ENCODE measurements around the gene CYP2W1. TPM values are rescaled to one million over a fixed set of nuclear protein-coding genes. Genes with fewer than 3 reads are reported as not detected.

Gene CYP2W1
- total and polyA plus RNA-seq, 10 donors = 0.05 to 1.2 (median 0.39) TPM; not detected in 2

GRCh38 chr7:966291-967069 is 16.5 kb upstream of the CYP2W1 start:
- Histone ChIP-seq H3K36me3 (peaks cover 0 to 54% (median 50%) of the 10 kb centered on the region in 6 donors), H3K9me3 (no peaks in the 10 kb centered on the region), H3K4me1 (peaks cover 17 to 79% (median 48%) of the 10 kb centered on the region in 6 donors), H3K27ac (peak overlapping the region in 1 of 8 donors; percentile 2), H3K27me3 (replicated peaks in 1 of 7) (peaks cover 0 to 25% (median 0%) of the 10 kb centered on the region in 7 donors), H3K4me3 (no peak overlapping the region)
- intact Hi-C loops (cut with DNase I; ENCODE audit: low total_unique reads) = no loop called here
- TF ChIP-seq POLR2A (IDR thresholded peaks at IDR 0.05) (no peak), POLR2AphosphoS5 (IDR thresholded peaks at IDR 0.05) (peak in 2 of 3 donors; percentile 31 to 60), CTCF (IDR thresholded peaks at IDR 0.05 in 8 of 11, conservative IDR thresholded peaks at IDR 0.05 in 3 of 11) (no peak)
- DNase-seq = peak; percentile 66
- WGBS, 5 donors = 77 to 85% (median 85%) methylated on average over 22 of the region's 22 CpGs

- H3K9me3 ChIP-seq = no peaks in the 10 kb centered on the region
- H3K27ac ChIP-seq = no peak overlapping the region
- peak; percentile 73 for DNase-seq
- intact Hi-C loops (cut with DNase I; ENCODE audit: low total_unique reads) = no loop called here
- TF ChIP-seq CTCF (IDR thresholded peaks at IDR 0.05 in 8 of 11, conservative IDR thresholded peaks at IDR 0.05 in 3 of 11) (no peak), POLR2AphosphoS5 (IDR thresholded peaks at IDR 0.05) (peak in 2 of 3 donors; percentile 15 to 46)
- no peak overlapping the region for H3K4me3 ChIP-seq
- H3K36me3 ChIP-seq = peaks cover 0 to 64% (median 60%) of the 10 kb centered on the region in 6 donors
- H3K4me1 ChIP-seq = peaks cover 24 to 88% (median 53%) of the 10 kb centered on the region in 6 donors
- peaks cover 0 to 15% (median 0%) of the 10 kb centered on the region in 7 donors for H3K27me3 ChIP-seq (replicated peaks in 1 of 7)
- WGBS, 5 donors = 93 to 94% (median 93%) methylated on average over 35 to 39 of the region's 39 CpGs
These were observed 15.5 kb upstream of the CYP2W1 start for GRCh38 chr7:967361-968082.

GRCh38 chr7:968205-969105 is 14.5 kb upstream of the CYP2W1 start:
- 85 to 91% (median 87%) methylated on average over 13 to 24 of the region's 24 CpGs for WGBS, 5 donors
- TF ChIP-seq CTCF (IDR thresholded peaks at IDR 0.05 in 8 of 11, conservative IDR thresholded peaks at IDR 0.05 in 3 of 11) (no peak), POLR2AphosphoS5 (IDR thresholded peaks at IDR 0.05) (peak in 1 of 3 donors; percentile 25)
- Histone ChIP-seq H3K36me3 (peaks cover 0 to 73% (median 66%) of the 10 kb centered on the region in 6 donors), H3K4me1 (peaks cover 27 to 88% (median 55%) of the 10 kb centered on the region in 6 donors), H3K9me3 (no peaks in the 10 kb centered on the region), H3K27me3 (replicated peaks in 1 of 7) (peaks cover 0 to 5% (median 0%) of the 10 kb centered on the region in 7 donors), H3K27ac (no peak overlapping the region), H3K4me3 (no peak overlapping the region)
- no peak for DNase-seq
- intact Hi-C loops (cut with DNase I; ENCODE audit: low total_unique reads) = no loop called here
